PFSK-1 (cell line): ENCODE measurements around the gene ARMC6.

Experiments
- POLR2AphosphoS5 ChIP-seq: IDR thresholded peaks from 2 replicates; pipeline ENCODE4 v1.6.1; 2012; ENCODE audit warnings: low read depth, mild to moderate bottlenecking, control low read depth, low read length, moderate library complexity
- REST ChIP-seq, 2 experiments: IDR thresholded peaks; 2 replicates each; pipeline versions ENCODE4 v1.6.1 to v1.8.0; 2011 to 2012; ENCODE audit warnings: low read depth in 2 of 2, low read length in 2 of 2, control low read depth in 1 of 2, inconsistent platforms in 1 of 2, mild to moderate bottlenecking in 1 of 2, moderate library complexity in 1 of 2; ENCODE audit not compliant: insufficient read depth in 1 of 2

- TF ChIP-seq POLR2AphosphoS5 (no peak), REST (IDR thresholded peaks at IDR 0.05; ENCODE audit: insufficient read depth in 1 of 2, low read depth in 2 of 2, low read length in 2 of 2) (no peak)
Measured at GRCh38 chr19:19053508-19054314, 20.3 kb downstream of the ARMC6 start.
